Measurements from ENCODE around the gene DHRSX.

DNA sequence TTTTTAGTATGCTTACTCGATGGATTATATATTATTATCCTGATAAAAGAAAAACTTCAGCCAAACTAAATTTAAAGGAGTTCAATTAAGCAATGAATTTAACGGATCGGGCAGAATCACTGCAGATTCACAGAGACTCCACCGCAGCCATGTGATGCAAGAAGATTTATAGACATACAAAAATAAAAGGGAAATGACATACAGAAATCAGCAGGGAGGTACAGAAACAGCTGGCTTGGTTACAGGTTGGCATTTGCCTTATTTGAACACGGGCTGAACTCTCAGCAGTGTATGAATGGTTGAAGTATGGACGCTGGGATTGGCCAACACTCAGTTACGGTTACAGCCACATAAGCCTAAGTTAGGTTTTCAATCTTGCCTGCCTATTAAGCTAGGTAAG lies 35.4 kb upstream of the DHRSX start:
- no peak for TF ChIP-seq ZNF274 (IDR thresholded peaks at IDR 0.05; ENCODE audit: low read depth, low read length)
- no peak for TF ChIP-seq YY1 (IDR thresholded peaks at IDR 0.05; ENCODE audit: insufficient read depth, insufficient read length)
- no peak for TF ChIP-seq SUZ12 (IDR thresholded peaks at IDR 0.05; ENCODE audit: extremely low read depth, insufficient read depth, insufficient read length)
